BJ (cell line): ENCODE data around the gene GSC2. TPM values are rescaled to one million over a fixed set of nuclear protein-coding genes. Genes with fewer than 3 reads are reported as not detected.
A peak's percentile ranks its signal among the peaks of the same experiment; 100 is the strongest.

Experiments
- CTCF ChIA-PET: fragments of 350-600 bp; formaldehyde crosslinking; extraction: SDS; loops from one replicate; lab custom pipeline; 2021; ENCODE audit warnings: antibody characterized with exemption, inconsistent platforms; lab: Yijun Ruan, JAX
- POLR2A ChIA-PET: fragments of 300-600 bp; sonication (Branson Sonifier 250); formaldehyde crosslinking; extraction: SDS; loops from one replicate; lab custom pipeline; 2021; ENCODE audit warnings: antibody characterized with exemption; lab: Charles Lee
- DNase-seq: peaks from one replicate; pipeline ENCODE4 v3.0.0-alpha.2; 2011; ENCODE audit warnings: low read depth
- H3K27me3 ChIP-seq: 2 replicates; pipeline ENCODE4 v1.6.0; 2011; ENCODE audit warnings: low read length; ENCODE audit not compliant: control insufficient read depth, insufficient read depth
- H3K36me3 ChIP-seq: 2 replicates; pipeline ENCODE4 v1.5.1; 2011; ENCODE audit warnings: low read length; ENCODE audit not compliant: control insufficient read depth, insufficient read depth
- H3K4me3 ChIP-seq: 2 replicates; pipeline ENCODE4 v1.5.1; 2011; ENCODE audit warnings: low read depth, mild to moderate bottlenecking, control low read depth, low read length
- CTCF ChIP-seq: IDR thresholded peaks from 2 replicates; pipeline ENCODE4 v1.5.1; 2011; ENCODE audit warnings: low read depth, mild to moderate bottlenecking, control low read depth, inconsistent platforms, low read length, moderate library complexity; ENCODE audit not compliant: insufficient read depth
- polyA plus RNA-seq: library from polyadenylated mRNA; depleted of rRNA; stranded (reverse); fragments of >200 nt; gene quantifications from 2 replicates; pipeline ENCODE4 v1.2.3, GENCODE V29; 2011

The GSC2 gene
- polyA plus RNA-seq, 1 experiment = not detected

DNA sequence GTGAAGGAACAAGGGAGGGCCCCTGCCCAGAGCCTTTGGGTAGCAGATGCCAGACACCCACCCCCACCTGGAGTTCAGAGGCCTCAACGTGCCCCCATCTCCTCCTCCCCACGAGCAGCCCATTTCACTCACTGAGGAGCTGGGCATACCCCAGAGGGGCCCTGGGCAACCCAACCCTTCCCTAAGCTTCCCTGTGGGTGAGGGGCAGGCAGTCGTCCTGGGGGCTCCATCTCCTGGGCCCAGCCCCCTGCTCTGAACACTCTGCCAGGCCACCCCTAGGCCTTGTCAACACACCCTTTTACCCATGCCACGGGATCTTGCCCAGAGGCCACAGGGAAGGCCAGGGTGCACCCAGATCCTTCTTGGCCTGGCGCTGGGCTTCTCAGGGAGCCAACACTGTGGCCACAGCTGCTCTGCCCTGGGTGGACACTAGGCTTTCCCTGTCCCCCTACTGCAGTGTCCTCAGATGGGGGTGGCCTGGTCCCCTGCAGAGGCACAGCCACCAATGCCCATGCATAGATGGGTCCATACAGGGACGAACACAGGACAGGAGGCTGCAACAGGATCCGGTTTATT, 25.0 kb upstream of the GSC2 start:
- no peak for DNase-seq
- Histone ChIP-seq H3K36me3 (peaks cover 7% of the 10 kb centered on the region), H3K27me3 (no peaks in the 10 kb centered on the region), H3K4me3 (no peak overlapping the region)
- TF ChIP-seq CTCF = no peak
- CTCF ChIA-PET = no interaction called here
- POLR2A ChIA-PET = no interaction called here

GRCh38 chr22:19174106-19175025, 24.3 kb upstream of the GSC2 start:
- Histone ChIP-seq H3K36me3 (peaks cover 7% of the 10 kb centered on the region), H3K4me3 (no peak overlapping the region), H3K27me3 (no peaks in the 10 kb centered on the region)
- DNase-seq = no peak
- CTCF ChIA-PET = no interaction called here
- POLR2A ChIA-PET = interaction anchor here (0.8 kb wide), 1 partner anchor 30 kb away, joined by 3 read pairs; the partner anchor contains the start of gene ESS2
- no peak for TF ChIP-seq CTCF

DNA sequence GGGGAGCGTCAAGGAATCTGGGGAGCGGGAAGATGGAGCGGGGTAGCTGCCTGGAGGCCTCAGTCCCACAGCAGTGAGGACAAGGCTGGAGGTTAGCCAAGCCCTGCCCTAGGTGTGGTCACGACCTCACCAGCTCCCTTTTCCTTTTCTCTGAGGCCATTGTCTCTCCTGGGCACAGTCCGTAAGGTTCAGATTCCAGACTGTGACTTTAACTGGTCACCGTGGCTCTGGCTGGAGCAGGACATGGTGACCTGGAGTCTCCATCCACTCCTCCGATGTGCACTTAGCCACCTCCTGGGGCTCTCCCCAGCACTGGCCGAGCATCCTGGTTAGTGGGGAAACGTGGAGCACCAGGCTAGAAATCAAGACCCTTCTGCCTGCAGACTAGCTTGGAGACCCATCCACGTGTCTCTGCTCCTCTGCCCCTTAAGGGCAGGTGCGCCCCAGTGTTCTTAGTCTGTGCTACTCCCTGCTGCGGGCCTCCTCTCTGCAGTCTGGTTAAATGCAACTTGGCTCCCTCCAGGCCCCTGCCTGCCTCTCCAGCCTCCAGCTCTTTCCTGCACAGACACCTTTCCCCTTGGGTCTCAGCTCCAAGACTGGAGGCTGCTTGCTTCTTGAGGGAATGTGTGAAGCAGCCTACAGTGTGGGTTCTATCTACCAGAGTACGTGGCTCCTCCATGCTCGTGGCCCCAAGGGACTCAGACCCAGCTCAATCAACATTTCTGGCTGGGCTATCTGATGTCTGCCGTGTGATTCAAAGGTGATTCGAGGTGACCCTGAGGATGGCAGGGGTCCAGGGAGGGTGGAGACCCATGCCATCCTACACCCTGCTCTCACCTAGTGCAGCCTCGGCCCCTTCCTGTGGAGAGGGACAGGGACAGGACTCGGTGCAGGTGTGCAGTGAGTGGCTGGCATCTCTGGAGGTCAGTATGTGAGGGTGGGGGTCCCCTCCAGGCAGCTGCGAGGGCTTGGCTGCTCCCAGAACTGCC, 23.2 kb upstream of the GSC2 start:
- DNase-seq = no peak
- POLR2A ChIA-PET = no interaction called here
- Histone ChIP-seq H3K36me3 (peaks cover 7% of the 10 kb centered on the region), H3K27me3 (peaks cover 5% of the 10 kb centered on the region), H3K4me3 (peak overlapping the region; percentile 92)
- TF ChIP-seq CTCF = no peak
- CTCF ChIA-PET = no interaction called here

DNA sequence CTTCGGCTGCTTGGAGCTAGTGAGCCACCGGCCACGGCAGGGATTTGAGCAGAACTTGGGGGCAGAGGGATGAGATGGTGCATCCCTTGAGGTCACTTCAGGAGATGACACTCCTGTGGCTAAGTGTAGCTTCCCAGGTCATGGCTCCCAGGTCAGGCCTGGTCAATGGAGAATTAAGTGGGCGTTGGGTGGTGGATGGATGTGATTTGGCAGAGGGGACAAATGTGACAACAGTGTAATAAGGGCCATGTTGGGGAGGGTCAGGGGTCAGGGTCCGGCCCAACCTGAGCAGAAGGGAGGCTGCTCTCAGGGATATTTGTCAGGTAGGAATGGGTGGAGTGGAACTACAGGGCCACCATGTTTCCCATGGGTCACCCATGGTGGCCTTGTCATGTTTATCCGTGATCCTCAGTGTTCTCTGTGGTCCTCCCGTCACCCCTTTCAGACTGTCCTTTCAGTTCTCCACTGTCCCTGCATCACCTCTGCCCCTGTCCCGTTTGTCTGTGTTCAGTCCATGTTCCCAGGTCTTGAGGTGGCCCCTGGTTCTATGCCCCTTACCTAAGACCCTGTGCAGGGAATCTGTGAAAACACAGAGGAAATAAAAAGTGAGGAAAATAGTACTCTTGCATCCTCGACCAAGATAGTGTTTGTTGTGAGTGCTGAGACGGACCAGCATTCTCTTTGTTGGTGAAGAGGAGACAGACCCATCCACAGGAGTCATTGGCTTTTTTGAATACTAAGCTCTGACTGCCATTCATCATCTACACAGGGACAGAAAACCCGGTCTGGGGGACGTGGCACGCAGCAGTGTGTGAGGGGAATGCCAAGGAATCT, 22.3 kb upstream of the GSC2 start:
- POLR2A ChIA-PET = no interaction called here
- no peak for DNase-seq
- CTCF ChIA-PET = no interaction called here
- no peak for TF ChIP-seq CTCF
- peaks cover 9% of the 10 kb centered on the region for H3K27me3 ChIP-seq
- peak overlapping the region; percentile 92 for H3K4me3 ChIP-seq
- peaks cover 7% of the 10 kb centered on the region for H3K36me3 ChIP-seq
